ENCODE measurements around the gene EWSR1.

The EWSR1 gene

DNA sequence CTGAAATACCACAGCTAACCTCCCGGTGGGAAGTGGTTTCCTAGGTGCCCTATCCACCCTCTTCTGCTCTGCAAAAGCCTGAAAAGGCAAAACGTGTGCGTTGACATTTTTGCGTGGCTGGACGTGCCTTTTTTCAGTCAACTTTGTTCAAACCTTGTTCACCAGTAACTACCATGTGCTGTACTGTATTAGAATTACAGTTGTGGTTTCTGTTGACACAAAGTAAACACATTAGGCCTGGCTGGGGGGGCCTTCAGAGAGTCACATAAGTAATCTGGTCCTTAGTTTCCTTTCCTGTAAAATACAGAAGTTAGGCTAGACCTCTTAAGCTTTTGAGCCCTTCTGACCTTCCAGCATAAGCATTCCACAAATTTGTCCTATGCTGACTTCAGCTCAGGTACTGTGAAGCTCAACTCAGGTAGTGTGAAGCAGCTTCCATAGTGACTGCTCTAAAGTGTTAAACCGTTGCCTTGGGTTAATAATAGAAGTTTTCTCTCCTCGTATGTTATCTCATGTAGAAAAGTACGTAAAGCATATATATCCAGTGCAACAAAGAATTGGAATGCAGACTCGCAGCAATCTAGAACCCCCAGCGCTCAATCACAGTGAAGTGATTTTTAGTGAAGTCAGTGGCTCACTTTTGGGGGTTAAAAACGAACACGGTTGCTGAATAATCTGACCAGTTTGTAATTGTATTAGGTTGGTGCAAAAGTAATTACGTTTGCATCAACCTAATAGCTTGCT lies 1.8 kb downstream of the EWSR1 start:
- DNase-seq = no peak

DNA sequence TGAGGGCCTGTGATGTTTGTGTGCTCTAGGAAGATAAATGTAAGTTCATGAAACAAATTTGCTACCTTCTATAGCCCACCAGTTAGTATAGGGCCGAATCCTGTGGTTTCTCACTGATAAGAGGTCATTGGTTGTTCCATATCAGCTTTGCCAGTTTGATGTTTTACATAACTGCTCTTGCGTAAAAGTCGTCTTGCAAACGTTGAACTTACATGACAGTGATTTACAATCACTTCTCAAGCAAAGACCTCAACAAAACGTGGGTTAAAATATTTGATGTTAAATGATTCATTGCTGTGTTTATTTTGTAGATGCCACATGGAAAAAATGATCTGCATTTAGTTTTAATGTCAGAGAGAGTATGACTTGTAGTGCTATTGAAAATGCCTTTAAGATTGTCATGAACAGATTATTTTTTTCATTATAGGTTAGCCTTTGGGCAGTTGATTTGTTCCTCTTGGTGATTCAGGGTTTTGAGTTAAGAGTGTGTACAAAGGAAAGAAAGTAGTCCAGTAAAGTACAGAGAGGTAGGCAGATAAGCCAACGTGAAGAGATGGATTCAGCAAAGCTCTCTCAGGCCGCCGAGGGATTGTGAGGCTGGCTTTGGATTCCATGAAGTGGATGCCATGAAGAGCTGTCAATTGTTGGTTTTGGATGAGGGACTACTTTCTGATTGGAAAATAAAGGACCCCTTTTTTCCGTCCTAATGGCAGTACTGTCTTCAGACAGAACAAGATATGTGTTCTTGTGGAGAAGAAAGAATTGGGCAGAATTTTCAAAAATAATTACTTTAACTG lies 2.6 kb downstream of the EWSR1 start:
- no peak for DNase-seq

DNA sequence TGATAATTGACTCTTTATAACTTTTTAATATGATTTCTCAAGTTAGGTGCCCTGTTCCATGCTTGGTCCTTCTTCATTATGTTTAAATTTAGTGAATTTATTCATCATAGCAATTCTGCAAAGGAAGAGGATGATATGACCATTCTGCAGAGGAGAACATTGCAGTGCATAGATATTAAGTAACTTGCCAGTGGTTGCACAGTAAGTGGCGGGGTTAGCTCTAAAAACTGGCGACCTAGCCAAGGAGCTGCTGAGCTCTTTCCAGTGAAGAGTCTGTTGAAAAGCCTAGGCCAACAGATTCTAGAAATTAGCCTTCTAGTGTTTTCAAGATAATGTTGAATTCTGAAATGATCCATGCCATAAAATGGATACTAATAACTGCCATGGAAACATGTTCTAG lies 4.6 kb downstream of the EWSR1 start:
- DNase-seq = no peak

DNA sequence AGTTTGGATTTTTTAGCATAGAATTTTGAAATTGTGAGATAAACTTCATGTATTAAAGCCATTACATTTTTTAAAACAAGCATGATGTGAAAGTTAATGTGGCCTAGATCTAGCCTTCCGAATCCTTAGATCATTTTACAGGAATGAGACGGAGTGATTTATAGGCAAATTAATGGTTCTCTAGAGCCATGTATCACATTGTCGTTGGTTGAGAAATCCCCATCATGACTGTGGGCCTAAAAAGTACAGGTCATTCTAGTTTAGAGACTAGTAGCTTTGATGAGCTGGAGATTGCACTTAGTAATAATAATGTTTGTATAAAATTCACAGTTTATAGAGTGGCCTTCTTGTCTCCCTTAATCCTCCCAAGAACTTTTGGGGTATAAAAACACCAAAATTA lies 7.1 kb downstream of the EWSR1 start:
- no peak for DNase-seq

DNA sequence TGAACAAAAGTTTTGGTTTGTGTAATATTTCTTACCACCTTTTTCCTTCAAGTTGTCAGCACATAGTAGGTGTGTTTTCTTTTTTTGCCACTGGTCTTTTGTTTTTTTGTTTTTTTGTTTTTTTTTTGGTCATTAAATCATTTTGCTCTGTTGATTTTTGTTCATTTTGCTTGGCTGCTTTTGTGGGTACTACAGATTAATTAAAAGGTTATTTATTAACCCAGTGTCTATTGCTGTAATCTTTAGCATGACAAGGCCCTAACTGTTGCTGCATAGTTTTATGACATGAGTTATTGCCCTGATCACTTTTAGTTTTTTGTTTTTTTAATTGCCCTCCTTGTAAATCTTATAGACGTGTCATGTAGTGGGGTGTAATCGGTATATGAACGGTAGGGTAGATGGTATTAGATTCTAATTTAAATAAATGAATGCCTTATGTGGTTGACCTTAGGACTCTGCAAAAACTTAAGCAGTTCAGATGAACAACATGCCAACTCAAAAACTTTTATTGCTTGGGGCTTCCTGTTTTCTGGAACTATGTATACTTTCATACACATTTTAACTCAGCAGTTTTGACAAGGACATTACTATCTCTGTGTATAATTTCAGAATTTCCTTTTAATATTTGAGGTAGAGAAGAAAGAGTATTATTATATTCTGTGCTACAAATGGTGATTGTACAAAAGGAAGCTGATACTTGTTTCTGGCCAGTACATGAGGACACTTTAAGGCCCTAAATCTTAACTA lies 7.9 kb downstream of the EWSR1 start:
- DNase-seq = no peak

- no peak for DNase-seq
Measured at GRCh38 chr22:29277927-29278326, 9.9 kb downstream of the EWSR1 start.

DNA sequence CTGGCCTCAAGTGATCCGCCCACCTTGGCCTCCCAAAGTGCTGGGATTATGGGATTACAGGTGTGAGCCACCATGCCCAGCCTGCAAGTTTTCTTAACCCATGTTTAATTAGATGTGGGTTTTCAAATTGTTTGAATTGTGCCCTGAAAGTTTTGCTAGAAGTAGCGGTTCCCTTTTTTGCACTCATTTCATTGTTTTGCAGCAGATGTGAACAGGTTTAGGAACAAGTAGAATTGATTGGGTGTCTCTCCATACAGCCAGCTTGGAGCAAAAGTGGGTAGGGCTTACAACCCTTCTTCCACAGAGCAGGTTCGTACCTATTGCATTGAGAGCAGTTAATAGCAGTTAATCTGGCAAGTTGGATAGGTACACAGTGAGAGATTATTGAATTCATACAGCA lies 16.1 kb downstream of the EWSR1 start:
- DNase-seq = no peak

- DNase-seq = no peak
Measured at GRCh38 chr22:29288837-29289236, 20.8 kb downstream of the EWSR1 start.

DNA sequence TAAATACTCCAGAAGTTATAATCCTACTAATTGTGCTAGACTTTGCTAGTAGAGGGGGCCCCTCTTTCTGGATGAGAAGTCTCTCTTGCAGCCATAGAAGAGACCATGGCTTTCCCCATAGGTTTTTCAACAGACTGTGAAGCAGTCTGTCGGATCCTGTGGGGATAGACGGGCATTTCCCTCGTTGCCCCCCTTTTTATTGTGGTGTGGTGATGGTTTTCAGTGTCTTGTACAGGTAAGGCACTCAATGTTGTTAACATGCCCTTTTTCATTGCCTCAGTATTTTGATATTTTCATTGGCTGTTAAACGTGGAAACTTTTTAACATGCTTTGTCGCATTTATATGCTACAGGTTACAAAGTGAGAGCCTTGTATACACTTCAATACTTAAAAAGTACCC lies 22.0 kb downstream of the EWSR1 start:
- DNase-seq = no peak

GRCh38 chr22:29291215-29291614 lies 23.1 kb downstream of the EWSR1 start:
- no peak for DNase-seq

GRCh38 chr22:29292379-29292778 lies 24.3 kb downstream of the EWSR1 start:
- DNase-seq = no peak

GRCh38 chr22:29298641-29299040 lies 30.6 kb downstream of the EWSR1 start:
- DNase-seq = no peak

DNA sequence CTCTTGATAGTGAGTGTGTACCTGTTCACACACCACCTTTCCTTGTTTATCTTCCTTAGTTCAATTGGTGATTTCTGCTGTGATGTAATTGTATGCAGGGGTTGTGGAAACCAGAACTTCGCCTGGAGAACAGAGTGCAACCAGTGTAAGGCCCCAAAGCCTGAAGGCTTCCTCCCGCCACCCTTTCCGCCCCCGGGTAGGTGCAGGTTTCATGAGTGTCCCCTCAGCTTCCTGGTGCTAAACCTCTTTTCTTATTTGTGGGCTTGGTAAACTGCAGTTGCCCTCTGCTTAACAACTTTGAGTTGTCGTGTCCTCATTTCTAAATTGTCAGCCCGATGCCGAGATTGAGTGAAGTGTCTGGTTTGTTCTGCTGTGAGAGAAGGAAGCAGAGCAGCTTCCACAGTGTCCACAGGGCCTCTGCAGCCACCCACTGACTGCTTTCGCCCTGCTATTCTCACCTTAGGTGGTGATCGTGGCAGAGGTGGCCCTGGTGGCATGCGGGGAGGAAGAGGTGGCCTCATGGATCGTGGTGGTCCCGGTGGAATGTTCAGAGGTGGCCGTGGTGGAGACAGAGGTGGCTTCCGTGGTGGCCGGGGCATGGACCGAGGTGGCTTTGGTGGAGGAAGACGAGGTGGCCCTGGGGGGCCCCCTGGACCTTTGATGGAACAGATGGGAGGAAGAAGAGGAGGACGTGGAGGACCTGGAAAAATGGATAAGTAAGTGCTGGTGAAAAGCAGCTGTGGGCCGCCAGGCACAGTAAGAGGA lies 31.2 kb downstream of the EWSR1 start:
- DNase-seq = no peak

- no peak for DNase-seq
Measured at GRCh38 chr22:29300467-29300806, 32.4 kb downstream of the EWSR1 start.

DNA sequence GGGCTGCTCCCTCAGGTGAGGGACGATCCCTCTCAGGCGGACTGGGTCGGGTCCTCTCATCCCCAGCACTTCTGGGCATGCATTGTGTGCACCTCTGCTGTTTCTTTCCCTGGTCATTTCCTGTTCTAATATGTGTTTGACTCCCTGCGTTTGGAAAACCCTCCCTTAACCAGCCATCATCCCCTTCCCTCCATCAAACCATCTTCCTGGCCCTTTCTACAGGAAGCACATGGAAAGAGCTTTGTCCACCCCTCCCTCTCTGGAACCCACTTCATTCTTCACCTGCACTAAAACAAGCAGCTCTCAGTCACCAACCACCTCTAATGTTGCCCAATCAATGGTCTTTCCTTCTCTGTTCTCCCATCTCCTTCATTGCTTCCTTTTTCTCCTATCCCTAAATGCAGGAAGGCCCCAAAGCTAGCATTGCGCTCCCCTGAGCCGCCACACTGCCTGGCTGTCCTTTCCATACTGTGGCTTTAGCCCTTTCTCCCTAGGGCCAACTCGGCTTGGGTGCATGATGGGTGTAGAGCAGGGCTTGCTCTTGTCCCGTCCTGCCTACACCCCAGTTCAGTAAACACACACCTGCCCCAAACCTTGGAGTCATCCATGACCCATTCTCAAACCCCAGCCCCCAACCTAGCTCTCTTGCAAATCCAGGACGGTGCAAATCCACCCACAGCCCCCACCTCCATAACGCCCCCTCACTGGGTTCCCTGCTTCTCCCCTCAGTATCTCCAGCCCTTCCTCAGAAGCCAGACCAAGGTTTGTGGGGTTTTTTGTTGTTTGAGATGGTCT lies 32.9 kb downstream of the EWSR1 start:
- no peak for DNase-seq

- DNase-seq = no peak
Measured at GRCh38 chr22:29301716-29302401, 33.8 kb downstream of the EWSR1 start.

DNA sequence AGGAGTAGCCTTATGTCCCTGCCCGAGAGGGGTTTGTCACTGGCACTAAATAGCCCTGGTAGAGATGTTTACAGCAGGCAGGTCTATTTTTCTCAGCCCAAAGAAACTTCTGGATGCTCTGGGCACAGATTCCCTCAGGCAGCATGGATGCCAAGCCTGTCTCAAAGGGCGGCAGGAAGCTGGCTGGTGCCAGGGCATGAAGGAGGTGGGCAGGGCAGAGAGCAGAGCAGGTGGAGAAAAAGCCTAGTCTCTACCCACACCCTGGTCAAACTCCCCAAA lies 34.3 kb downstream of the EWSR1 start:
- no peak for DNase-seq

GRCh38 chr22:29302681-29303465 lies 34.8 kb downstream of the EWSR1 start:
- DNase-seq = no peak

- no peak for DNase-seq
Measured at GRCh38 chr22:29305836-29306174, 37.7 kb downstream of the EWSR1 start.

DNA sequence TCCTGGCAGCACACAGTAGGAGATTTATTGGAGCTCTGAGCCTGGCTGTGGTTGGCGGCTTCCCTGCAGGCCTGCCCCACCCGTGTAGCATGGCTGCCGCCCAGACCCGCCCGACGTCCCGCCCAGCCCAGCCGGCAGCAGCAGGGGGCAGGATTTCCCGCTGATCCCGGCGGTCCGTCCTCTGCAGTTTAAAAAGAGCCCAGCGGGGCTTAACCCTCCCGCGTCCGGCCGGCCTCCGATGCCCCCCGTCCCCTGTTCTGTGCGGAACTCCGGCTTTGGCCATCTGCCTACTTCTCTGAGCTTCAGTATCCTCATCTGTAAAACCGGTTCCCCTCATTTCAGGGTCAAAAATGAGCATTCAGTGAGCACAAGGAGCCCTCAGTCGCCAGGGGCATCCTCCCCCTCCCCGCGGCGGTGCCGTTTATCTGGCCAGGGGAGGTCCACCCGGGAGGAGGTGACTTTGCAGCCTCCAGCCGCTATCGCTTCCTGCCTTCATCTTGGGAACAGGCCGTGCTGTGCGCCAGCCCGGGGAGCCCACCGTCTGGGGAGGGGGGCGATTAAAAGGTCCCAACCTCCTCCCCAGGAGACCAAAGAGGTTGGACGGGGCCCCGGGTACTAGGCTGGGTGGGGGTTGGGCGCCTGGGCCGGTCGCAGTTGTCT lies 38.2 kb downstream of the EWSR1 start, which contains the start of gene GAS2L1:
Gene GAS2L1, plus strand, starts transcription at position 476 of the 660 bp plus-strand sequence. CDS start 1,456 bp downstream, outside the sequence.
- DNase-seq = peak; percentile 64
